GM21381 (cell line): Measurements from ENCODE around the gene SRPRB.

Experiments used
- ATAC-seq: cut with Tn5 transposase; IDR thresholded peaks from one replicate; pipeline ENCODE4 v1.9.1; 2021; ENCODE audit warnings: mild to moderate bottlenecking, moderate library complexity; ENCODE audit not compliant: unreplicated experiment

Gene SRPRB

DNA sequence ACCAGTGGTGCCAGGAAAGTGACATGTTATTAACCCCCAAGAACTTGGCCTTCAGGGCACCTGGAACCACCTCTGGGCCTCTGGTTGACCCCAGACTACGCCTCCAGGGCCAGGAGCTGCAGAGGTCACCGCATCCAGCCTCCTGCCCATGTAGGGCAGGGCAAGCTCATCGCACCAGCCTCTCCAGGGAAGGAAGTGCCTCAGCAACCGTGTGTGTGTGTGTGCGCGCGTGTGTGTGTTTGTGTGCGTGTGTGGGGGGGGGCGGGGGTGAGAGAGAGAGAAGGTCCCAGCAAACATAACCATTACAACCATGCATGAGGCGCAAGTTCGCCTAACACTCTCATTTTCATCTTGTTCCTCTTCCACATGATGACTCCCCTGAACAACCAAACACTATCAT lies 58.3 kb downstream of the SRPRB start:
- no peak for ATAC-seq

DNA sequence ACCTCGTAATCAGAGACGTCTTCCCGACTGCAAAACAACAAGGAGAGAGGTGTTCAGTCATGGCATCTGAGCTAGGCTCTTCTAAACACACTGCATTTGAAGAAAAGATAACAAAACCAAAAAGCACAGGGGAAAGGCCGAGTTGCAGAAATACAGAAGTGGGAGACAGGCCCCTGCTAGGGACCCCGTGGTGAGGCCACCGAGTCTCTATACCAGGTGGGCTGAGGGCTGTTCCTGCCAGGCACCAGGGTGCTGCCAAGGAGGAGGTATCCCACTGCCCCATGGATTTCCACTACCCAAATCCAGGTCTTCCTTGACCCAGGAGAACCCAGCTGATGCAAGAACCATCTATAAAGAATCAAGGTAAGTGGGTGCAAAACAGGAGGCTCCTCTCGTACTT lies 59.0 kb downstream of the SRPRB start:
- no peak for ATAC-seq

DNA sequence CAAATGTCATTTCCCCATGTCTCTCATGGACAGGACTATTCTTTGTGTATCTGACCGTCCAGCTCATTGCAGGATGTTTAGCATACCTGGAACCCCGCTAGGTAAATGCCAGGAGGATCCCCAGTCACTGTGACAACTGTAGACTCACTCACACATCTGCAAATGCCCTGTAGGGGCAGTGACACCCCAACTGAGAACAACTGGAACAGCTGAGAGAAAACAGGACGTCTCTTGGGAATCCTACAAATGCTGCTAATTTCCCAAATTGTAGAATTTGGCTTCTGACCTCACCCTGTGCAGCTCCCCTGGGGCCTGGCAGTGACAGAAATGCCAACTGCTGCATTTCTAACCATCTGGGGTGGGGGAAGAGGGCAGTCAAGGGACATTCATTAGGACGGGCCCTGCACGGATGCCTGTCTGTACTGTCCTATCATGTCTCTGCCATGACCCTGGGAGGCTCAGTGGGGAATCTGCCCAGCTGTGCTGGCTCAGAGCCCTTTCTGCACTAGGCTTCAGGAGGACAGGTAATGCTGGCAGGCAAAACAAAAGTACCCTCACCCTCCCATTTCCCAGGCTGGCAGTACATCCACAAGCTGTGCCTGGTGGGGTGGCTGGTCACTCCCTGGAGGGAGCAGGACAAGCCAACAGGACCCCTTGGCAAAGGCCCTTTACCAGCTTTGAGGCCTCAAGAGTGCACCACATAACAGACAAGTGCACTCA lies 59.7 kb downstream of the SRPRB start:
- ATAC-seq: no peak

DNA sequence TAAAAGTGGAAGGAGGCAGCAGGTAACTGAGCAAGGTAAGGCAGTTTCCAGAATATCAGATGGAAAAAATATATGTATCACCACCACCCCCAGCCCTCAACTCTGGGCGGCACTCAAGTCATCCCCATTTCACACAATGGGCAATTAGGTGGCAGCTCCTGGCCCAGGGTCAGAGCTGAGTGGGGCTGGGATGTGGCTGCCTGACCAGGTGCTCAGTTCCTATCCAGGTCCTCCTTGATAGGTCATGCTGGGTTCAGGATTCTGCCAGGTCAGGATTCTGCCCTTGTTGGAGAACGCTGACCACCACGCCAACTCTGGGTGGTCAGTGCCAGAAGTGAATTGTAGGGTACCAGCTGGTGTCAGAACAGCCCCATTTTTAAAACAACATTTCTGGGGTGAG lies 60.5 kb downstream of the SRPRB start:
- ATAC-seq: no peak

DNA sequence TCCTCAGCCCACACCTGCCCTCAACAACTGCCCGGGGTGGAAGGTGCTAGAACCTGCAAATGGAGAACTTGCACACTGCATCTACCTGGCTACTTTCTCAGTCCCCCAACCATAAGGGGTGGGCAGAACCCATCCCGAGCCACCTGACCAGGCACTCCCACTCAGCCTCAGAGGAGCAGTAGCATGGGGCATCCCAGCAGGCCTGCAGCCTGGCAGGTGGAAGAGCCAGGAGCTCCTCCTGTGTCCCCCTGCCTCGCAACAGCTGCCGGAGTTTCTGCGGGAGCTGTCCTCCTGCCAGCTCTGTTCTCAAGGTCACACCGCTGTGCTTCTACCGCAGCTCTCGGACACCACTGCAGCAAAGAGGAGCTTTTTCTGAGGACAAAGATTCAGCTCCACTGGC lies 62.6 kb downstream of the SRPRB start:
- no peak for ATAC-seq

DNA sequence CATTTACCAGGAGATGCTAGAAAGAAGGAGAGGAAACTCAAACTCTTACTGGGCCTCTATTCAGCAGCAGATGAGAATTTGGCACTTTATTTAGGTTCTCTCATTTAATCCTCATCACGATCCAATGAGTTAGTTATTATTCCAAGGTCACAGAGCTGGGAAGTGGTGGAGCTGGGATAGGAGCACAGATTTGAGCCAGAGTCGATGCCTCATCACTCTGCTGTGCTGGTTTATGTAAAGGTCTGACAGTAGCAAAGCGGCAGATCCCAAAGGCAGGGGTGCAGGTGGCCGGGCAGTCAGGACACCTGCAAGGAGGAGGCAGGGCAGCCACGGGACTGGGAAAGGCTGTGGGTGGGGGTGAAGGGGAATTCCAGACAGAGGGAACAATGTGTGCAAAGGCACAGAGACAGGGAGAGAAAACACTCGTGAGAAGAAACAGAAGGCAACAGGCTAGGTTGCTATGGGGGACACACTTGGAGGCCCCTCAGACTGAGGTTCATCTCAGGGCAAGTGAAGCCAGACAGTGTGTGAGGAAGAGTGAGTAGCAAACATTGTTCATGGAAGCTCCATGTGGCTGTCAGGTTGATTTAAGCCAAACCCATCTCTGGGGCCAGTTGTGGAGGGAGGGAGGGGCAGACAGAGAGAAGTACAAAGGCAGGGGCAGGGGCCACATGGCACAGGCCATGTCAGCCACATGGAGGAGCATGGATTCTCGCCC lies 63.3 kb downstream of the SRPRB start:
- no peak for ATAC-seq

DNA sequence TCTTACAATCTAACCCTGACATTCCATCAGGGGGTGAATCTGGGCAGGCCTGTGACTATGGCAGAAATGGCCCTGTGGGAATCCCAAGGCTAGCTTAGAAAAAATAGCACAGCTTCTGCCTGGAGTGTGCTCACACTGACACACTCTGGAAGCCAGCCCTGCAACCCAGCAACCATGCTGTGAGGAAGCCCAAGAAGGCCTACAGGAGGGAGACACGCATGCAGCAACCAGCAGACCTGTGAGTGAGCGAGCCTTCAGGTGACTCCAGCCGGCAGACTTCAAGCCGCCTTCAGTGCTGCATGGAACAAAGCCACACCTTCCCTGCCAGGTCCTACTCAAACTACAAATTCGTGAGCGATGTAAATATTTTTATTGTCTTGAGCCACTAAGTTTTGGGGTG lies 64.0 kb downstream of the SRPRB start:
- no peak for ATAC-seq

DNA sequence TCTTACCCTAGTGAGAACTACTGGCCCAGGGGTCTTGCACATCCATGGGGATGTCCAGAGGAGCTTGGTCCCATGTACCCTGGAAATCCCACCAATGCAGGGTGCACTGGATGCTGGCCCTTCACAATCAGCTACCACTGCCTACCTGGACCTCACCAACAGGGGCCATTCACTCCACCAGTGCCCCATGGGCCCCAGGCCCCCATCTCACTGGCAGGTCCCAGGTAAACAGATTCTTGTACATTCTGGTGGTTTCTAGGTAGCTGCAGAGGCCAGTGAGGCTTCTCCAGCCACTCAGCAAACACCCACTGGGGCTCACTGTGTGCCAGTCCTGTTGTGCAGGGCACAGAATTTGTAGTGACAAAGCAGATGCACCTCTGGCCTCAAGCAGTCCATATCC lies 65.2 kb downstream of the SRPRB start:
- ATAC-seq: no peak
